Gastroesophageal sphincter (tissue), 4 donors: ENCODE data around the gene BABAM1. TPM values are rescaled to one million over a fixed set of nuclear protein-coding genes. Genes with fewer than 3 reads are reported as not detected.

Experiments
- ATAC-seq: fragments of 150-250 bp; one replicate; pipeline ENCODE4 v1.9.1; 2016; ENCODE audit warnings: mild to moderate bottlenecking, moderate library complexity
- H3K27ac ChIP-seq, 4 donors: fragments of 200-600 bp; sonication (generic) in 3 of 4; 1 replicate in 3 of 4; 2 replicates in 1 of 4; pipeline ENCODE4 v1.5.1; 2016 to 2019
- H3K27me3 ChIP-seq: fragments of 200-600 bp; sonication (generic); one replicate; pipeline ENCODE4 v1.5.1; 2019
- H3K36me3 ChIP-seq, 2 donors: fragments of 200-600 bp; sonication (generic); one replicate each; pipeline ENCODE4 v1.5.1; 2019; ENCODE audit warnings: control low read depth in 1 of 2
- H3K4me1 ChIP-seq, 3 donors: fragments of 200-600 bp; sonication (generic); 1 replicate in 2 of 3; 2 replicates in 1 of 3; pipeline ENCODE4 v1.5.1; 2016 to 2019; ENCODE audit warnings: control low read depth in 2 of 3
- H3K4me3 ChIP-seq, 2 donors: fragments of 200-600 bp; sonication (generic); one replicate each; pipeline ENCODE4 v1.5.1; 2019; ENCODE audit warnings: mild to moderate bottlenecking in 1 of 2, moderate library complexity in 1 of 2
- H3K9me3 ChIP-seq, 3 donors: fragments of 200-600 bp; sonication (generic); one replicate each; pipeline ENCODE4 v1.5.1; 2017 to 2019; ENCODE audit warnings: control low read depth in 2 of 3
- CTCF ChIP-seq, 4 experiments: fragments of 200-600 bp in 2 of 4; fragments of 450-650 bp in 2 of 4; sonication (generic) in 1 of 4; IDR thresholded peaks; one replicate each; pipeline ENCODE4 v1.5.1; 2017 to 2019; ENCODE audit warnings: antibody characterized with exemption in 4 of 4, mild to moderate bottlenecking in 2 of 4, moderate library complexity in 2 of 4
- EP300 ChIP-seq: sonication (generic); formaldehyde crosslinking; IDR thresholded peaks from one replicate; pipeline ENCODE4 v1.6.1; 2017; ENCODE audit warnings: antibody characterized with exemption, mild to moderate bottlenecking
- POLR2A ChIP-seq, 2 donors: fragments of 450-650 bp; IDR thresholded peaks; one replicate each; pipeline ENCODE4 v1.6.1; 2017; ENCODE audit warnings: antibody characterized with exemption in 2 of 2, mild to moderate bottlenecking in 2 of 2, moderate library complexity in 1 of 2
- POLR2AphosphoS5 ChIP-seq: sonication (generic); formaldehyde crosslinking; IDR thresholded peaks from one replicate; pipeline ENCODE4 v1.6.1; 2017; ENCODE audit warnings: antibody characterized with exemption
- WGBS, 2 donors: methylation state at CpG; one replicate each; pipeline ENCODE4 v1.1.5; 2018; ENCODE audit warnings: low coverage in 1 of 2; 5-methylcytosine and 5-hydroxymethylcytosine counted together
- total RNA-seq, 4 donors: library from RNA; depleted of rRNA; stranded (reverse); fragments of >200 nt; gene quantifications; one replicate each; pipeline ENCODE4 v1.1.0, GENCODE V29; 2016

Gene BABAM1
- total RNA-seq, 4 donors from 2014 or later, result 62.6 to 91.8 (median 81.9) TPM

DNA sequence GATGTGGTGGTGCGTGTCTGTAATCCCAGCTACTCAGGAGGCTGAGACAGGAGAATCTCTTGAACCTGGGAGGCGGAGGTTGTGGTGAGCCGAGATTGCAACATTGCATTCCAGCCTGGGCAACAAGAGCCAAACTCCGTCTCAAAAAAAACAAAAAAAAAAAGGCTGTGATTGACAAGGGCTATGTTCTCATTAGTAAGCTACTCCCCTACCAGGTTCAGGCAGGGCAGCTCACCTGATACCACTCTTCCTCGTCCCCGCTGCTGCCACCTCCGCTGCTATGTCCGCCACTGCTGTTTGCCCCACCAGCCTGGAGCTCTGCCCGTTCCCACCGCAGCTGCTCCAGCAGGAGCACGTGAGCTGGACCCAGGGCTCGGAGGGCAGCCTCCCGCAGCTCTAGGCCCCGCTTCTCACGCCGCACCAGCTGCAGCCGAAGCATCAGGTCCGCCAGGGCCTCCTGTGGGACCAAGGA lies 12.1 kb upstream of the BABAM1 start:
- TF ChIP-seq POLR2AphosphoS5, result no peak
- no peak for TF ChIP-seq POLR2A (IDR thresholded peaks at IDR 0.05)
- TF ChIP-seq EP300, result no peak
- TF ChIP-seq CTCF (IDR thresholded peaks at IDR 0.05), result no peak
- H3K27ac ChIP-seq, result no peak overlapping the region
- H3K4me3 ChIP-seq, result no peak overlapping the region
- no peaks in the 10 kb centered on the region for H3K4me1 ChIP-seq
- 57 to 72% methylated on average over 11 to 12 of the region's 18 CpGs for WGBS, 2 donors
- no peak for ATAC-seq
- peaks cover 0 to 3% of the 10 kb centered on the region in 2 donors for H3K36me3 ChIP-seq
- peaks cover 0 to 9% (median 0%) of the 10 kb centered on the region in 3 donors for H3K9me3 ChIP-seq
- H3K27me3 ChIP-seq, result no peaks in the 10 kb centered on the region

DNA sequence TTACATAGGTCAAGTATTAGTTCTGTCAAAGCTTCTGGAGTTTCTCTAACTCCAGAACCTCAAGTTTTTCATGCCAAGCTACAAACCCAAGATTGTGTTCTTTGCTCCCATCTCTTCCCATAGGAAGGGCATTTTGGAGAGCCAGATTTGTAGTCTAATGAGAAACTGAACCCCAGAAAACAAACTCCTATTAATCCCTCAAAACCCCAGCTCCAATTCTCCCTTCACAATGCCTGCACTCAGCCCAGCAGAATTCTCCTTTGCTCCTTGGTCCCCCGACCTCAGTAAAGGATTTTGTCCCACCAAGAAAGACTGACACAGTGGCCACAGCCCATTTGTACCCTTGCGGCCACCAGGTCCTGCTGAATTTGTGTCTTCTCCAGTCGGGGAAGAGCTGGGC lies 11.1 kb upstream of the BABAM1 start:
- TF ChIP-seq POLR2A (IDR thresholded peaks at IDR 0.05), result no peak
- no peak for TF ChIP-seq POLR2AphosphoS5
- TF ChIP-seq EP300, result no peak
- TF ChIP-seq CTCF (IDR thresholded peaks at IDR 0.05), result no peak
- 69 to 86% methylated on average over 2 of the region's 3 CpGs for WGBS, 2 donors
- Histone ChIP-seq H3K27me3 (no peaks in the 10 kb centered on the region), H3K4me3 (no peak overlapping the region), H3K9me3 (peaks cover 0 to 9% (median 0%) of the 10 kb centered on the region in 3 donors), H3K36me3 (peaks cover 0 to 3% of the 10 kb centered on the region in 2 donors), H3K4me1 (no peaks in the 10 kb centered on the region), H3K27ac (no peak overlapping the region)
- no peak for ATAC-seq

- H3K9me3 ChIP-seq, result peaks cover 0 to 9% (median 0%) of the 10 kb centered on the region in 3 donors
- no peak overlapping the region for H3K27ac ChIP-seq
- H3K36me3 ChIP-seq, result peaks cover 0 to 3% of the 10 kb centered on the region in 2 donors
- H3K4me3 ChIP-seq, result no peak overlapping the region
- H3K27me3 ChIP-seq, result no peaks in the 10 kb centered on the region
- ATAC-seq, result no peak
- WGBS, 2 donors, result 80 to 84% methylated on average over 2 to 8 of the region's 9 CpGs
- TF ChIP-seq POLR2AphosphoS5 (no peak), POLR2A (IDR thresholded peaks at IDR 0.05) (no peak), CTCF (IDR thresholded peaks at IDR 0.05) (no peak), EP300 (no peak)
- no peaks in the 10 kb centered on the region for H3K4me1 ChIP-seq
Observed at GRCh38 chr19:17259118-17259780, 8.0 kb upstream of the BABAM1 start.

DNA sequence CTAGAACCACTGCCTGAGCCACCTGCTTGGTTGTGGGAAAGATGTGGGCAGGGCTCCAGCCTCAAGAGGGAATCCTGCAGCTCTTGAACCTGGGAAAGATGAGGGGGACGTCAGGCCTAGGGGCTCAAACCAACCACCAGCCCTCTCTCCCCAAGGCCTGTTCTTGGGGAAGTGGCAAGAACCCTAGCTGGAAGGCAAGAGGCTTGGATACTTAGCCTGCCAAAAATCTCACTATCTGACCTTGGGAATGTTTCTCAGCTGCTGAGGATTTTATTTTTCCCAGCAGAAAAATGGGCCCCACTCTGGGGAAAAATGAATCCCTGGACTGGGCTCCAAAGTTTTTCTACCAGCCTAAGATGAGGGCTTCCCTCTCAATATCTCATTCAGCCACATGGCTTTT lies 7.3 kb upstream of the BABAM1 start:
- no peak for TF ChIP-seq EP300
- no peak for TF ChIP-seq POLR2AphosphoS5
- TF ChIP-seq CTCF (IDR thresholded peaks at IDR 0.05), result no peak
- TF ChIP-seq POLR2A (IDR thresholded peaks at IDR 0.05), result no peak
- Histone ChIP-seq H3K27me3 (no peaks in the 10 kb centered on the region), H3K9me3 (peaks cover 0 to 9% (median 0%) of the 10 kb centered on the region in 3 donors), H3K4me1 (no peaks in the 10 kb centered on the region), H3K36me3 (peaks cover 0 to 3% of the 10 kb centered on the region in 2 donors), H3K27ac (no peak overlapping the region), H3K4me3 (no peak overlapping the region)
- WGBS, 2 donors, result no CpG with 5 or more reads among the region's 1 CpG
- ATAC-seq, result no peak

DNA sequence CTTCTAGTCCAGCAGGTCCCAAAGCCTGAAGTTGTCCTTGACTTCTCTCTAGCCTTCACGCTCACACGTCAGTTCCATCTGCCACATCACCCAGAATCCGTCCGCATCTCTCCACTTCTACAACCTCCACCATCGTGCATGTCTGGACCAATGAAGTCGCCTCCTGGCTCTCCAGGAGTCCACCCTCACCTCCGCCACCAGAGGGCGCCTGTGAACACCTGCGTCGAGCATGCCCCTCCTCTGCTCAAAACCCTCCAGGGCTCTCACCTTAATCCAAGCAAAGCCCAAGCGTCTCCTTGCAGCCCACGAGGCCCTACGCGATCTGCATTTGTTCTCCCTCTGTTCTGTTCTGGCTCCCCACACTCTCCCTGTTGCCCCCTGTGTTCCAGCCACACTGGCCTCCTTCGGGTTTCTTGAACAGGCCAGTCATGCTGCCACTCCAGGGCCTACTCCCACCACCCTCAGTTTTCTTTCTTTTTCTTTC lies 6.4 kb upstream of the BABAM1 start:
- H3K27me3 ChIP-seq, result no peaks in the 10 kb centered on the region
- no peak overlapping the region for H3K4me3 ChIP-seq
- 18 to 19% methylated on average over 13 to 15 of the region's 15 CpGs for WGBS, 2 donors
- peak; percentile 90 for ATAC-seq
- H3K4me1 ChIP-seq, result no peaks in the 10 kb centered on the region
- H3K27ac ChIP-seq, result no peak overlapping the region
- TF ChIP-seq CTCF (IDR thresholded peaks at IDR 0.05) (peak in 3 of 4 experiments; percentile 80 to 91 (median 81)), EP300 (no peak), POLR2AphosphoS5 (no peak), POLR2A (IDR thresholded peaks at IDR 0.05) (no peak)
- H3K36me3 ChIP-seq, result no peaks in the 10 kb centered on the region
- H3K9me3 ChIP-seq, result peaks cover 0 to 9% (median 0%) of the 10 kb centered on the region in 3 donors
